Occipital lobe (tissue), 2 donors: Measurements from ENCODE around the gene DNAJC6. TPM values are rescaled to one million over a fixed set of nuclear protein-coding genes. Genes with fewer than 3 reads are reported as not detected.
"Not testable (repeated sequence)": the region's sequence is repeated elsewhere in the genome, so short reads cannot be mapped to it uniquely, and the experiment has no call there.

Experiments
- DNase-seq: peaks from one replicate; lab custom pipeline; 2025; lab: John Stamatoyannopoulos, UW
- total RNA-seq: library from RNA; depleted of rRNA; stranded (reverse); fragments of >200 nt; gene quantifications from one replicate; pipeline ENCODE4 v1.2.3, GENCODE V29; 2014

DNAJC6 gene
- total RNA-seq, 1 donor from 2014 or later, result 104 TPM

DNA sequence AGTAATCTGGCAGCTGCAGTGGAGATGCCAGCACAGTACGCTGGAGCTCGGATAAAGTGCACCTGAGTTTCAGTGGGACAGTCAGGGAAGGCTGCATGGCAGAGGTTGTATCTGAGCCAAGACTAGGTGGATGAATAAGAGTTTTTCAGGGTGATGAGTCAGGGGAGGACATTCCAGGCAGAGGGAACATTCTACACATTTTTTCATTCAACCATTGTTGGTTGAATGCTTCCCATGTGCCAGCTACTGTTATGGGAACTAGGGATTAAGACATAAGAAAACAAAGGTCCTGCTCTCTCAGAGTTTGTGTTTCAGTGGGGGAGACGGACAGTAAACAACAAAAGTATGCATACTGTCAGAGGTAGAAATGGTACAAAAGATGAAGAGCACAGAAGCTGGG lies 116.4 kb downstream of the DNAJC6 start:
- DNase-seq, result no peak

DNA sequence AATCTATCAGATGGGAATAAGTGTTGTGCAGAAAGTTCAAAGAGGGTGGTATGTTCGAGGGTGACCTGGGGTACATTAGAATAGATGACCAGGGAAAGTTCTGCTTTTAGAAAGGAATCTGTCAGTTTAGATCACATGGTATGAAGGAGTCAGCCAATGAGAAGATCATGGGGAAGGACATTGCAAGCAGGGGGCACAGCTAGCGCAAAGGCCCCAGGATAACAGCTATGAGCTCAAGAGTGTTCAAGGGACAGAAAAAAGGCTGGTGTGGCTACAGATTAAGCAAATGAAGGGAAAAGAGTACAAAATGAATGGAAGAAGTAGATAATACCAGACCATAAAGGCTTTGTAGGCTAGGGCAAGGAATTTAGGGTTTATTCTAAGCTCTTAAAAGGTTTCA lies 119.7 kb downstream of the DNAJC6 start:
- DNase-seq, result no peak

DNA sequence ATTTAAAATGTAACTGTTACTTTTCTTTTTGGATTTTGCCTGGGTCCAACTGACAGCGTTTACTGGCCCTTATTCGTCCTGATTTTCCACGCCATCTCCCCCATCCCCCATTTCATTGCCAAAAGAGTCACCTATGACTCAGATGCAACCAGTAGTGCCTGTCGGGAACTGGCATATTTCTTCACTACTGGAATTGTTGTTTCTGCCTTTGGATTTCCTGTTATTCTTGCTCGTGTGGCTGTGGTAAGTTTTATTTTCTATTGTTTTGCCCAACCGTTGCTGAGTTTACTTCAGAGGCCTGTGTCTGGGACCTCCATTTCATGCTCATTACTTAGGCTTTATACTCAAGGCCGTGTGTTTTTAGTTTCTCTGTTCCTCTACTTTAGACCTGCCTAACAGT lies 120.5 kb downstream of the DNAJC6 start:
- no peak for DNase-seq

DNA sequence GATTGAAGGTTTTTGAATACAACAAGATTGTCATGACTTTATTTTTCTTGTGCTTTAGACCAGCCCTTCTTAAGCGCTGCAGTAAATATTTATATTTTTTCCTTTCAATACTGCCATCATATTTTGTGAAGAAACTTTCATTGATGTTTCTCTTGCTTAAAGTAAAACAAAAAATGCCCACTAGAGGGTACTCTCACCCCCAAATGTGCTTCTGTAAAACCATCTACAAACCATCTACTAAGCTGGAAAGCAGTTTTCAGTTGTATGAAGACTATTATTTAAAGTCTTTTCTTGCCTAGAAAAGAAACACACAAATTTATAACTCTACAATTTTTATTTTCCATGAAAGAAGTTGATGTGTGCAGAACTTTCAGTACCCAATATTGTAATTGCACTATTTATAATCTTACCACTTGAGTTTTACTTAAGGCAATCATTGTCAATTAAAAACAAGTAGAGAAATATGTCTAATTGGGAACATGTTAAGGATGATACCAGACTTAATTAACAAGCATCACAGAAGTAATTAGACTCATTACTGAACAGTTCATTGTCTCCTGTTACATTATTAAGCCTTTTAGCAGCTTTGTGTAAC lies 121.9 kb downstream of the DNAJC6 start:
- no peak for DNase-seq

DNA sequence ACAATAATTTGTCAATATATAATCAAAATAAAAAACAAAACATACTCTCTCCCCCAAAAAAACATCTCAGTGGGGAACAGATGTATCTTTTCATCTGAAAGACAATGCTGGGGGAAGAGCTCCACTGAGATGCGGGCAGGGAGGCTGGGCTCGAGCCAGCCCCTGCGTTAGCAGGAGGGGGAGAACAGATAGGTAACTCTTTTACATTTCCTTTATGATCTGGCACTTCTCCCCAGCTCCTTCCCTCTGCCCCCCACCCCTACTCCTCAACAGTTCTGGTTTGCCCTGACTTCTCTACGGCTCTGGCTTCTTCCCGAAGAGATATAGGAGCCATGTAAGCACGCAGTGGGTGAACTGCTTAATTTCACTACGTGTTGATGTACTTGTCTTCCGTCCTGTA lies 123.6 kb downstream of the DNAJC6 start:
- no peak for DNase-seq

DNA sequence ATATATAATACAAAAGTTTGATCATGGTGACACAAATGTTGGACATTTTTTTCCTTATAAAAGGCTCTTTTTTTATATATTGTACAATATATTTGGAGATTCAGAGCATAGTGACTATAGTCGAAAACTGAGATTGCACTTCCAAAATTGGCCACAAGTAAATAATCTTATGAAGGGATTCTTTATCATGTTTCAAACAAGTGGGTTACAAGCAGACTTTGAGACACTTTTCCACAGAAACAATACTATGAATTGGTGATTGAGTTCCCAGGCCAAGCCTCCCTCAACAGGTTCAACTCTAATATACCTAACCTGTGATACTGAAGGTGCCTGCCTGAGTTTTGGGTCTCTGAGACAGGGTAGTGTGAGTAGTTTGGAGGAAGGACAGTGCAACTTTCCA lies 124.9 kb downstream of the DNAJC6 start:
- no peak for DNase-seq

DNA sequence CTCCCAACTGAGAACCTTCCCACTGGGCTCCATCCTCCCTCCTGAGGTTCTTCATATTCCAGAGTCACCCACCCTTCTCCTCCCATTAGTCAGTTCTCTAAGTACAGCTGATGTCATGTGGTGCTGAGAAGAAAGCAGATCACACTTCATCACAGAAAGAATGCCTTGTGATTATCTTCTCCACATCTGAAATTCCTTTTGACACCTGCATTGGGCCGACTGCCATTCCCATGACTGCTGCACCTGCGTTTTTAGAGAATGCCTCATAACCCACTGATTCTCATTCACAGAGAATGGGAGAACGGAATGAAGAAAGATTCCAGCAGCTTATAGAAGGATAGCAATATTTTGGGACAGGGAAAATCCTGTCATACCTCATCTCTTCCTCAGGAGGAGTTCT lies 125.4 kb downstream of the DNAJC6 start:
- DNase-seq, result no peak

DNA sequence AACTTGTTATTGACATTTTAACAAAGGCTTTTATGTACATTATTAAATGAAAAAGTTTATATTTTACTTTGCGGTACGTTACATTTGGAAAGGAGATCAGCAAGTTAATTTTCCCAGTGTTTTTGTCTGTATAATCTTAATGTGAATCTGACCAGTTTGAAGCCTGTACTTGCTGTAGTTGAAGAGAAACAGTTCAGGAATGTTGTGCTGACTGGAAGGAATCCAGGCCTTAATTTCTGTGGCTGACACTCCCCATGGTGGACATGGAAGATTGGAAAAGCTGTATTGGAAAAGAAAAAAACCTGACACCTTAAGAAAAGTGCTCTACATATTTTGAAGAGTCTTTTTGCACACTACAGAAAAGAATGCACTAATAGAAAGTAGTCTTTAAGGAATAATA lies 126.6 kb downstream of the DNAJC6 start:
- DNase-seq, result no peak

DNA sequence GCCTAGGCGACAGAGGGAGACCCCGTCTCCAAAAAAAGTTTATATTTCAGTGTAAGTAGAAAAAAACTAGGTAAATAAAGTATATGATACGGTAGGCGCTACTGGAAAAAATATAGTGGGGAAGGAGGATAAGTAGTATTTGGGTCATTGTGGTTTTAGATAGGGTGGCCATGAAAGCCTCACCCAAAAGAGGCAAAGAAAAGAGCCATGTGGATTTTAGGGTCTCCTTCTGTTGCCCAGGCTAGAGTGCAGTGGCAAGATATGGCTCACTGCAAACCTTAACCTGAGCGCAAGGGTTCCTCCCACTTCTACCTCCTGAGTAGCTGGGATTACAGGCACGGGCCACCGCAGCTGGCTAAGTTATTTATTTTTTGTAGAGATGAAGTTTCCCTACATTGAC lies 128.3 kb downstream of the DNAJC6 start:
- no peak for DNase-seq

DNA sequence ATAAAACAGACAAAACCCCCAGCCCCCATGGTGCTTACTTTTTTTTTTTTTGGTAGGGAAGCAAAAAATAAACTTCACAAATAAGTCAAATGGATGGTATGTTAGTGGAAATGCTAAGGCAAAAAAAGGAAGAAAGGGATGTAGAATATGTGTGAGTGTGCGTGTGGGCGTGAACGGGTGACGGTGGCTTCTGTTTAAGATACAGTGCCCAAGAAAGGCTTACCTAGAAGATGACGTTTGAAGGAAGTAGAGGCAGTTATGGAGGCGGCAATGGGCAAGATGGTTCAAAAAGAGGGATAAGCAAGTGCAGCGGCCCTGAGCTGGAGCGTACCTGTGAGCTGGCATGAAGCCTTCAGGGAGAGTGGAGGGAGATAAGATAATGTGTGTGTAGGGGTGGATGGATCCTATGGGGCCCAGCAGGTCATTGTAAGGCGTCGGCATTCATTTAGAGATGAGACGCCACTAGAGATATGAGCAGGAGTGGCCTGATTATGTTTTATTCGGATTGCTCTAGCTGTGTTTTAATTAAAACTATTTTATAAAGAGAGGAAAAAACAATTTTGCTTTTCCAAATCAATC lies 131.1 kb downstream of the DNAJC6 start:
- DNase-seq, result no peak

DNA sequence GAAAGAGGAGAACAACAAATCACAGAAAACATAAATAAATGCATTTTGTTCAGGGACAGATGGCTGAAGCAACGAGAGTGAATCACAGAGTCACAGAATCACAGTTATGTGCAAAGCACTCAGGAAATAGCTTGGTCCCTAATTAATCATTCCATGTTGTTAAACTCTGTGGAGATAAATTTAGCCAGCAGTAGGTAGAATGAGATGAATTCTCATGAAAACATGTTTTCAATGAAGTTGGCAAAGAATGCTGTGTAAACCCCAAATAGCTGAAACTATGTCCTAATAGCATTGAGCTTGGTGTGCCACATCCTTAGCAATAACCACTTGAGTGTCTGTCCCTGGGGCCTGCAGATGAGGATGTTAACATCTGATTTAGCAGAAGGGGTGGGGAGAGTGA lies 131.6 kb downstream of the DNAJC6 start:
- DNase-seq, result no peak

DNA sequence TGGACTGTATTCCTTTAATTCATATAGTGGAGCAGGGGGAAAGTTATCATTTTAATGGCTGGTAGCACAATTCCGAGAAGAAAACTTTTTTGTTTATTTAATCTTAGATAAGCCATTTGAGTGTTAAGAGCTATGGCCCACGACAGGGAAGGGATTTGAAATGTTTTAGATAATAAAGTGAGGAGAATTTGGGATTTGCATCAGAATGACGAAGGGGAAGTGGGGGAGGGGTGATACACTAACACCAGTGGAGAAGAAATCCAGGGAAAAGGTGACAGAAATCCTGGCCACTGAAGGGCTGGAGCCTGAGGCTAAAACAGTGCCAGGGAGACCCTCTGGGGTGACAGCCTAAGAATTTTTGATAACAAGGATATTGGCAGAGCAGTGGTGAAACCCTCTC lies 132.1 kb downstream of the DNAJC6 start:
- no peak for DNase-seq

DNA sequence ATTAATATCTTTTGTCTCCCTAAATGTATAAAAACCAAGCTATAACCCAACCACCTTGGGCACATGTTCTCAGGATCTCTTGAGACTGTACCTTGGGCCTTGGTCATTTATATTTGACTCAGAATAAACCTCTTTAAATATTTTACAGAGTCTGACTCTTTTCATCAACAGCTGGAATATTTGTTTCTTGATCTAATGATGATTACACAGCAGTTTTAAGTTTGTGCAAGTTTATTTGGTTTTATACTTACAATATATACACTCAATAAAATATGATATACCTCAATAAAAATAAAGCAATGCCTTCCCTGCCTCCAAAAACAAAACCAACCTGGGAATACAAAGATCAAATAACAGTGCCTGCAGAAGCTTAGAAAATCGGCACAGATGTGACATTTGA lies 133.1 kb downstream of the DNAJC6 start:
- DNase-seq, result no peak

DNA sequence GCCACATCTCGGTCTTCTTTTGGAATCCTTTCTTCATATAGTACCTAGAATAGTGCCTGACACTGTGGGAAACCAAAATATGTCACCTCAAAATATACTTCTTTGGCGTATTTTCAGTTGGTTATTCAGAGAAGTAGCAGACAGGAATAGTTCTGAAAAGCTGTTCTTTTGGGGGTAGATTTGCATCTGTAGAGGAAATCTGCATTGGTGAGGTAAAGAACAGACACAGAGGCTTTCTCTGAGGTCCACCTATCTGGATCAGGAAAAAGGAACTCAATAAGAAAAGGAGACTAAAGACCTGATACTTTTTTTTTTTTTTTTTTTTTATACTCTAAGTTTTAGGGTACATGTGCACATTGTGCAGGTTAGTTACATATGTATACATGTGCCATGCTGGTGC lies 134.3 kb downstream of the DNAJC6 start:
- no peak for DNase-seq

DNA sequence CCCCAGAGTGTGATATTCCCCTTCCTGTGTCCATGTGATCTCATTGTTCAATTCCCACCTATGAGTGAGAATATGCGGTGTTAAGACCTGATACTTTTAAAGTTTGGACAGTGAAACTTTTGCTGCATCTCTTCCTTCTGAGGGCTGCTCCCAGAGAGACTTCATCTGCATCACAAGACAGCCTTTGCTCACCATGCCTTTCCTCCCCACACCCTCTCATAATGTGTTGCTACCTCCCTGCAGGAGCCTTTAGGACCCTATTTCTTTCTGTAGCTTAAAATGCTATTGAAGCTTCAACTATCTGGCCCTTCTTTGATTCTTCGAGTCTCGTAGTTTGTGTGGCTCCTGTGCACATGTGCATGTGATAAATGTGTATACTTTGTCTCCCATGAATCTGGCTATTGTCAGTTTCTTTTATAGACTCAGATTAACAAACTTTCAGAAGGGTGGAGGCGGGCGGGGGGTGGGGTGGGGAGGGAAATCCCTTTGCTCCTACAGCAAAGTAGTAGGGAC lies 134.8 kb downstream of the DNAJC6 start:
- DNase-seq, result no peak

DNA sequence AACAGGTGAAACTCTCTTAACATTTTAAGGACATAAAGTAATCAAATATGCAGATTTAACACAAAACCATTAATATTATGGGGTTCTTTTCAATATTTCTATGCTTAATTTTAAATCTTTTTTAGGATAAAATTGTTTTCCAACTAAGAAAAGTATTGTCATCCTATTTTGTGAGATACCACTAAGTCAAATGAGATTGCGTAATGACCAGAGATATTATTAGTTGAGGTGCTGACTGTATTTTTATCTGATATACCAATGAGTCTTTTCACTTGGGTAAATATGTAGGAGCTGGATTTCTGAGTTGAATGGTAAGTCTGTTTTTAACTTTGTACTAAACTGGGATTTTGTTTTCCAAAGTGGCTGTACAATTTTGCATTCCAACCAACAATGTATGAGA lies 136.5 kb downstream of the DNAJC6 start:
- no peak for DNase-seq

DNA sequence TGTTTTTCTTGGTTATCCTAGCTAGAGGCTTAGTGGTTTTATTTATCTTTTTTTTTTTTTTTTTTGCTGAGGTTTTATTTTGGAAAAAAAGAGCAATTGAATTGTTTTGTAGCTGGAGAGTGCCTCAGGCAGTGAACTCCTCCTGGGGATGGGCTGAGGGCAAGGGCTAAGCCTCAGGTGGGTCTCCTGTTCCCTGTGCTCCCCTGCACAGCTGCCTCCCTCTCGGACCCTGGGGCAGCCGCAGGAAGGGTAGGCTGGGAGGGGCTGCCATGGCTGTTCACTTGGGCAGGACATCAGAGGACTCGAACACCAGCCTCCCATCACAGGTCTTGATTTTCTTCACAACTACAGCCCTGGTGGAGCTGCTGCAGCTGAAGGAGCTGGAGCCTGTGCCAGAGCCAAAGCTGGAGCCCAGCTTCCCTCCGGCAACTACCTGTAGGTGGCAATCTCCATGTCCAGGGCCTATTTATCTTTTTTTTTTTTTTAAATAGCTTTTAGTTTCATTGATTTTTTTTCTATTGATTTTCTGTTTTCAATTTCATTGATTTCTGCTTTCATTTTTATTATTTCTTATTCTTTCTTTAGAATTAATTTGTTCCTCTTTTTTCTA lies 140.0 kb downstream of the DNAJC6 start:
- no peak for DNase-seq

DNA sequence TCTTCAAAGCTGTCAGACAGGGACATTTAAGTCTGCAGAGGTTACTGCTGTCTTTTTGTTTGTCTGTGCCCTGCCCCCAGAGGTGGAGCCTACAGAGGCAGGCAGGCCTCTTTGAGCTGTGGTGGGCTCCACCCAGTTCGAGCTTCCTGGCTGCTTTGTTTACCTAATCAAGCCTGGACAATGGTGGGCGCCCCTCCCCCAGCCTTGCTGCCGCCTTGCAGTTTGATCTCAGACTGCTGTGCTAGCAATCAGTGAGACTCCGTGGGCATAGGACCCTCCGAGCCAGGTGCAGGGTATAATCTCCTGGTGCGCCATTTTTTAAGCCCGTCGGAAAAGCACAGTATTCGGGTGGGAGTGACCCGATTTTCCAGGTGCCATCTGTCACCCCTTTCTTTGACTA lies 146.3 kb downstream of the DNAJC6 start:
- not testable (repeated sequence) for DNase-seq

DNA sequence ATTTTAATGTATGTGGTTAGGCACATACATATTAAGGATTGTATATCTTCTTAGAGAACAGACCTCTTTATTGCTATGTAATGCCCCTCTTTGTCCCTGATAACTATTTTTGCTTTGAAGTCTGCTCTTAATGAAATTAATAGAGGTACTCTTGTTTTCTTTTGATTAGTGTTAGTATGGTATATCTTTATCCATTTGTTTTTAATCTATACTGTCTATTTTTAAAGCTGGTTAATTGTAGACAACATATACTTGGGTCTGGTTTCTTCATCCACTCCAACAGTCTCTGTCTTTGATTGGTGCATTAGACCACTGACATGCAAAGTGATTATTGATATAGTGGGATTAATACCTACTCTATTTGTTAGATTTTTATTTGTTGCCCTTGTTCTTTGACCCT lies 147.1 kb downstream of the DNAJC6 start:
- DNase-seq, result no peak

DNA sequence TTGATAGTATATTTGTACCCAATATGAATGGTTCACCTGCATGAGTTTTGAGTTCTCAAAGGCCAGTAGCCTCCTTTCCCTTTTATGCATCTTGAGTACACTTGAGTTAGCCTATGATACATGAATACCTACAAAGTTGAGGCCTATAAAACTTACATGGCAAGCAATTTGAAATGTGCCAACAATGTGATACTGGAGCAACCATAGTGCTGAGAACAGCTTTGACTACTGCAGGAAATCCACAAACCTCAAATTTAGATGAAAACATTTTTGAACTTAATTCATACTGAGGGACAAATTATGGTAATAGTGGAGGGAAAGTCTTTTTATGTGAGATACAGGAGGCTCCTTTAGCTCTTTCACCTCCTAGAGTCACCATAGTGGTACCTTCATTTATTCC lies 148.5 kb downstream of the DNAJC6 start:
- DNase-seq, result no peak

DNA sequence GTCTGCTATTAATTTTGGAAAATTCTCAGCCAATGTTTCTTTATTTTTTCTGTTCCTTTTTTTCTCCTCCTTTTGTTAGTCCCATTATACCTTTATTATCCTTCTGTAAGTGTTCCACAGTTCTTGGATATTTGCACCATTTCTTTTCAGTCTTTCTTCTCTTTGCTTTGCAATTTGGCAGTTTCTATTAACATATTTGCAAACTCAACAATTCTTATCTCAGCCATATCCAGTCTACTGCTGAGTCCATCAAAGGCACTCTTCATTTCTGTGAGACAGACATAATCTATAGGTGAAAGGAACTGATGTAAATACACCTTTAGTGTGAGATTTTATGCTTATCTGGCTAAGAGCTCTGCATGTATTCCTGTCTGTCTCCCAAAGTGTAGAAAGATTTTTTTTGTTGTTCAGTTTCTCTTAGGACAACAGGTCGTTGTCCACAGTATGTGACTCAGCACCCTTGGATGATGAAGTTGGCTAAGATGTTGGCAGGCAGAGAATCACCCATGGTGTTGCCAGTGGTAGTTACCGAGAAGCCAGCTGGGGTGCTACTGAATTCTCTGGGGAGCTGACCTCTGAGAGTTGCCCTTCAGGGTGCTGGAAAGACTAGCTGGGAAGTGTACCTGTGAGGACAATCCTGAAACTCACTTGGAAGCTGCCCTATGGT lies 149.5 kb downstream of the DNAJC6 start:
- DNase-seq, result no peak

DNA sequence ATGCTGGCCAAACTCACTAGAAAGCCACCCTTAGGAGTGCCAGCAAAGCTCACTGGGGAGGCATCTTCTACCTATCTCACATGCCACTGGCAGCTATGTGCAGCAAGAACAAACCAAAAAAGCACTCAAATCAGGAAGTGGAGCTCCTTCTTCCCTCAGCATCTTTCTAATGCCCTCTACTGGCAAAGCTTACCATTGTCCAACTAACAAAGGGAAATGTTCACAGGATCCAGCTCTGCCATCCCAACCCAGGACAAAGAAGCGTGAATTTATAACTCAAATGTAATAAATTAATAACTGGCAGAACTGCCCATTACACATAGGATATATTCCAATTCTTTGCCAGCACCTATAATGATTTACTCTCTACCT lies 150.0 kb downstream of the DNAJC6 start:
- no peak for DNase-seq
